SK-N-SH (cell line): ENCODE results near the gene AKR1D1. TPM values are rescaled to one million over a fixed set of nuclear protein-coding genes. Genes with fewer than 3 reads are reported as not detected.

Experiments used
- CTCF ChIA-PET: fragments of 300-600, 350-600 bp; formaldehyde crosslinking; extraction: SDS; loops from one replicate; lab custom pipeline; 2021; lab: Yijun Ruan, JAX
- POLR2A ChIA-PET: fragments of 350-600 bp; sonication (Branson Sonifier 250); formaldehyde crosslinking; extraction: SDS; loops from one replicate; lab custom pipeline; 2020; ENCODE audit warnings: antibody characterized with exemption, inconsistent platforms; lab: Yijun Ruan, JAX
- DNase-seq: peaks from one replicate; pipeline ENCODE4 v3.0.0; 2012
- H2AFZ ChIP-seq: fragments of 200-600 bp; sonication (generic); 2 replicates; pipeline ENCODE4 v1.8.1; 2016; ENCODE audit warnings: antibody characterized with exemption, mild to moderate bottlenecking, low read depth
- H3F3A ChIP-seq: fragments of 200-600 bp; sonication (generic); replicated peaks from 2 replicates; pipeline ENCODE3; 2016; ENCODE audit warnings: antibody characterized with exemption, mild to moderate bottlenecking; ENCODE audit not compliant: insufficient read depth
- H3K27ac ChIP-seq, 2 experiments: fragments of 200-500 bp in 1 of 2; fragments of 200-600 bp in 1 of 2; sonication (Bioruptor generic) in 1 of 2; sonication (generic), shearing (Covaris generic) in 1 of 2; 2 replicates each; pipeline versions ENCODE4 v1.5.1 to v1.6.1; 2014 to 2016; ENCODE audit warnings: low read depth in 2 of 2, inconsistent platforms in 1 of 2, low read length in 1 of 2, mild to moderate bottlenecking in 1 of 2, mixed read lengths in 1 of 2
- H3K27me3 ChIP-seq: fragments of 200-600 bp; sonication (generic), shearing (Covaris generic); 2 replicates; pipeline ENCODE4 v1.6.1; 2016; ENCODE audit warnings: mixed run types; ENCODE audit not compliant: insufficient read depth
- H3K36me3 ChIP-seq, 2 experiments: fragments of 200-500 bp in 1 of 2; fragments of 200-600 bp in 1 of 2; sonication (Bioruptor generic) in 1 of 2; sonication (generic) in 1 of 2; replicated peaks in 1 of 2; 2 replicates each; pipeline versions ENCODE3 to v1.5.1; 2014 to 2016; ENCODE audit warnings: low read length in 1 of 2, mild to moderate bottlenecking in 1 of 2; ENCODE audit not compliant: insufficient read depth in 2 of 2, control insufficient read depth in 1 of 2
- H3K4me1 ChIP-seq, 2 experiments: fragments of 200-500 bp in 1 of 2; fragments of 200-600 bp in 1 of 2; sonication (Bioruptor generic) in 1 of 2; sonication (generic), shearing (Covaris generic) in 1 of 2; 2 replicates each; pipeline versions ENCODE4 v1.5.1 to v1.6.1; 2014 to 2016; ENCODE audit warnings: low read depth in 1 of 2, low read length in 1 of 2, mixed run types in 1 of 2; ENCODE audit not compliant: insufficient read depth in 2 of 2, control insufficient read depth in 1 of 2
- H3K4me2 ChIP-seq: fragments of 200-600 bp; sonication (generic), shearing (Covaris generic); 2 replicates; pipeline ENCODE4 v1.6.1; 2017; ENCODE audit warnings: mixed run types
- H3K4me3 ChIP-seq, 2 experiments: fragments of 200-500 bp in 1 of 2; fragments of 200-600 bp in 1 of 2; sonication (Bioruptor generic) in 1 of 2; sonication (generic), shearing (Covaris generic) in 1 of 2; 2 replicates each; pipeline versions ENCODE4 v1.5.1 to v1.8.1; 2014 to 2016; ENCODE audit warnings: low read depth in 2 of 2, inconsistent platforms in 1 of 2, low read length in 1 of 2, mild to moderate bottlenecking in 1 of 2, mixed read lengths in 1 of 2, moderate library complexity in 1 of 2
- H3K79me2 ChIP-seq: fragments of 200-600 bp; sonication (generic); 2 replicates; pipeline ENCODE4 v1.8.1; 2017; ENCODE audit warnings: mild to moderate bottlenecking; ENCODE audit not compliant: insufficient read depth
- H3K9ac ChIP-seq: fragments of 200-600 bp; sonication (generic); 2 replicates; pipeline ENCODE4 v1.6.1; 2017; ENCODE audit warnings: mixed run types
- H3K9me2 ChIP-seq: fragments of 200-600 bp; sonication (generic); 2 replicates; pipeline ENCODE4 v1.6.1; 2017; ENCODE audit warnings: mixed run types
- H3K9me3 ChIP-seq: fragments of 200-600 bp; sonication (generic); 2 replicates; pipeline ENCODE4 v1.6.1; 2017; ENCODE audit warnings: mixed run types, mild to moderate bottlenecking, moderate library complexity
- H4K20me1 ChIP-seq: fragments of 200-600 bp; sonication (generic); 2 replicates; pipeline ENCODE4 v1.6.1; 2017; ENCODE audit warnings: mild to moderate bottlenecking, mixed run types; ENCODE audit not compliant: insufficient read depth
- CHD2 ChIP-seq: fragments of 150-350 bp; IDR thresholded peaks from 2 replicates; pipeline ENCODE4 v1.6.1; 2018; ENCODE audit warnings: low read length; ENCODE audit not compliant: partially characterized antibody
- FOXJ3 ChIP-seq: sonication (generic); formaldehyde crosslinking; IDR thresholded peaks from 2 replicates; pipeline ENCODE4 v1.5.1; 2020; ENCODE audit warnings: mild to moderate bottlenecking, missing genetic modification reagents
- FOXM1 ChIP-seq: IDR thresholded peaks from 2 replicates; pipeline ENCODE4 v1.4.0; 2012; ENCODE audit warnings: low read depth, mild to moderate bottlenecking
- GABPA ChIP-seq: IDR thresholded peaks from 2 replicates; pipeline ENCODE4 v1.4.0; 2012; ENCODE audit warnings: low read depth, mild to moderate bottlenecking
- GATA2 ChIP-seq: sonication (generic); formaldehyde crosslinking; IDR thresholded peaks from 2 replicates; pipeline ENCODE4 v1.5.0; 2020; ENCODE audit warnings: mild to moderate bottlenecking, missing genetic modification reagents
- JUND ChIP-seq: IDR thresholded peaks from 2 replicates; pipeline ENCODE4 v1.4.0; 2012
- MXI1 ChIP-seq: IDR thresholded peaks from 2 replicates; pipeline ENCODE4 v1.6.1; 2012; ENCODE audit warnings: mild to moderate bottlenecking, low read depth, low read length, improper control_type of control experiment
- NFIC ChIP-seq: IDR thresholded peaks from 2 replicates; pipeline ENCODE4 v1.4.0; 2012; ENCODE audit warnings: borderline replicate concordance
- POLR2AphosphoS5 ChIP-seq: IDR thresholded peaks from 2 replicates; pipeline ENCODE4 v1.6.1; 2012; ENCODE audit warnings: low read depth, low read length
- RAD21 ChIP-seq: IDR thresholded peaks from 2 replicates; pipeline ENCODE4 v1.6.1; 2012; ENCODE audit warnings: mild to moderate bottlenecking, low read length
- RFX5 ChIP-seq: IDR thresholded peaks from 2 replicates; pipeline ENCODE4 v1.6.1; 2012; ENCODE audit warnings: mild to moderate bottlenecking, improper control_type of control experiment, low read length
- RXRA ChIP-seq: IDR thresholded peaks from 2 replicates; pipeline ENCODE4 v1.4.0; 2012; ENCODE audit warnings: low read depth, mild to moderate bottlenecking, borderline replicate concordance
- SMC3 ChIP-seq: IDR thresholded peaks from 2 replicates; pipeline ENCODE4 v1.6.1; 2012; ENCODE audit warnings: low read depth, low read length, improper control_type of control experiment
- TEAD4 ChIP-seq: IDR thresholded peaks from 2 replicates; pipeline ENCODE4 v1.4.0; 2012; ENCODE audit warnings: mild to moderate bottlenecking, borderline replicate concordance; ENCODE audit not compliant: insufficient read depth
- WGBS: methylation state at CpG from one replicate; pipeline ENCODE4 v1.1.6; 2017; ENCODE audit warnings: low lambda C conversion rate; 5-methylcytosine and 5-hydroxymethylcytosine counted together
- polyA plus RNA-seq, 3 experiments: library from polyadenylated mRNA; depleted of rRNA; stranded (reverse); fragments of >200 nt; gene quantifications; 2 replicates each; pipeline ENCODE4 v1.2.3, GENCODE V29; 2012
- TF ChIP-seq, protein P1 (sequence below): IDR thresholded peaks from 2 replicates; pipeline ENCODE4; 2012
- TF ChIP-seq, protein P2 (sequence below): IDR thresholded peaks from 2 replicates; pipeline ENCODE4 v1.6.1; 2012; ENCODE audit warnings: mild to moderate bottlenecking, low read depth, low read length, moderate library complexity

Gene AKR1D1
- polyA plus RNA-seq, 1 of the 3 experiments (the other 2 are of a cell fraction), result not detected

- POLR2A ChIA-PET, result no interaction called here
- WGBS, result 15% methylated on average over 3 of the region's 3 CpGs
Observed at GRCh38 chr7:138083859-138084258, 7.6 kb downstream of the AKR1D1 start.

GRCh38 chr7:138086563-138087270 is 10.5 kb downstream of the AKR1D1 start:
- Histone ChIP-seq H3K79me2 (no peaks in the 10 kb centered on the region), H3K9me3 (no peaks in the 10 kb centered on the region), H3K4me2 (no peak overlapping the region), H3K36me3 (no peaks in the 10 kb centered on the region), H3K27me3 (no peaks in the 10 kb centered on the region), H2AFZ (no peak overlapping the region), H3F3A (no peaks in the 10 kb centered on the region), H3K4me3 (no peak overlapping the region), H3K27ac (no peak overlapping the region), H3K4me1 (no peaks in the 10 kb centered on the region), H3K9ac (no peak overlapping the region), H4K20me1 (no peaks in the 10 kb centered on the region), H3K9me2 (no peaks in the 10 kb centered on the region)
- no peak for DNase-seq
- POLR2A ChIA-PET, result no interaction called here
- TF ChIP-seq GABPA (no peak), RXRA (no peak), SMC3 (no peak), FOXM1 (no peak), MXI1 (no peak), GATA2 (CRISPR knock-in tag) (no peak), FOXJ3 (CRISPR knock-in tag) (no peak), CHD2 (no peak)
- TF ChIP-seq, protein P1, sequence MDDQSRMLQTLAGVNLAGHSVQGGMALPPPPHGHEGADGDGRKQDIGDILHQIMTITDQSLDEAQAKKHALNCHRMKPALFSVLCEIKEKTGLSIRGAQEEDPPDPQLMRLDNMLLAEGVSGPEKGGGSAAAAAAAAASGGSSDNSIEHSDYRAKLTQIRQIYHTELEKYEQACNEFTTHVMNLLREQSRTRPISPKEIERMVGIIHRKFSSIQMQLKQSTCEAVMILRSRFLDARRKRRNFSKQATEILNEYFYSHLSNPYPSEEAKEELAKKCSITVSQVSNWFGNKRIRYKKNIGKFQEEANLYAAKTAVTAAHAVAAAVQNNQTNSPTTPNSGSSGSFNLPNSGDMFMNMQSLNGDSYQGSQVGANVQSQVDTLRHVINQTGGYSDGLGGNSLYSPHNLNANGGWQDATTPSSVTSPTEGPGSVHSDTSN, result no peak
- CTCF ChIA-PET, result no interaction called here
- WGBS, result 46% methylated on average over 5 of the region's 5 CpGs

More at GRCh38 chr7:138083859-138084258, 7.6 kb downstream of the AKR1D1 start:
- Histone ChIP-seq H3K27me3 (no peaks in the 10 kb centered on the region), H3K27ac (no peak overlapping the region), H3K4me2 (no peak overlapping the region), H3K4me1 (no peaks in the 10 kb centered on the region), H3K79me2 (no peaks in the 10 kb centered on the region), H3K9ac (no peak overlapping the region), H3F3A (no peaks in the 10 kb centered on the region), H4K20me1 (no peaks in the 10 kb centered on the region), H3K9me2 (no peaks in the 10 kb centered on the region), H3K36me3 (no peaks in the 10 kb centered on the region), H3K4me3 (no peak overlapping the region), H2AFZ (no peak overlapping the region), H3K9me3 (no peaks in the 10 kb centered on the region; the same call in 1 of the 2 replicates)
- CTCF ChIA-PET, result interaction anchor here (1.0 kb wide), 1 partner anchor 76 kb away, joined by 3 read pairs; no protein-coding TSS in a partner anchor
- TF ChIP-seq JUND, result no peak
- no peak for TF ChIP-seq RAD21
- TF ChIP-seq CHD2, result no peak
- TF ChIP-seq GATA2 (CRISPR knock-in tag), result no peak
- no peak for TF ChIP-seq TEAD4
- no peak for TF ChIP-seq NFIC
- no peak for TF ChIP-seq RXRA
- TF ChIP-seq, protein P1, result no peak
- no peak for TF ChIP-seq MXI1
- TF ChIP-seq RFX5, result no peak
- TF ChIP-seq, protein P2, sequence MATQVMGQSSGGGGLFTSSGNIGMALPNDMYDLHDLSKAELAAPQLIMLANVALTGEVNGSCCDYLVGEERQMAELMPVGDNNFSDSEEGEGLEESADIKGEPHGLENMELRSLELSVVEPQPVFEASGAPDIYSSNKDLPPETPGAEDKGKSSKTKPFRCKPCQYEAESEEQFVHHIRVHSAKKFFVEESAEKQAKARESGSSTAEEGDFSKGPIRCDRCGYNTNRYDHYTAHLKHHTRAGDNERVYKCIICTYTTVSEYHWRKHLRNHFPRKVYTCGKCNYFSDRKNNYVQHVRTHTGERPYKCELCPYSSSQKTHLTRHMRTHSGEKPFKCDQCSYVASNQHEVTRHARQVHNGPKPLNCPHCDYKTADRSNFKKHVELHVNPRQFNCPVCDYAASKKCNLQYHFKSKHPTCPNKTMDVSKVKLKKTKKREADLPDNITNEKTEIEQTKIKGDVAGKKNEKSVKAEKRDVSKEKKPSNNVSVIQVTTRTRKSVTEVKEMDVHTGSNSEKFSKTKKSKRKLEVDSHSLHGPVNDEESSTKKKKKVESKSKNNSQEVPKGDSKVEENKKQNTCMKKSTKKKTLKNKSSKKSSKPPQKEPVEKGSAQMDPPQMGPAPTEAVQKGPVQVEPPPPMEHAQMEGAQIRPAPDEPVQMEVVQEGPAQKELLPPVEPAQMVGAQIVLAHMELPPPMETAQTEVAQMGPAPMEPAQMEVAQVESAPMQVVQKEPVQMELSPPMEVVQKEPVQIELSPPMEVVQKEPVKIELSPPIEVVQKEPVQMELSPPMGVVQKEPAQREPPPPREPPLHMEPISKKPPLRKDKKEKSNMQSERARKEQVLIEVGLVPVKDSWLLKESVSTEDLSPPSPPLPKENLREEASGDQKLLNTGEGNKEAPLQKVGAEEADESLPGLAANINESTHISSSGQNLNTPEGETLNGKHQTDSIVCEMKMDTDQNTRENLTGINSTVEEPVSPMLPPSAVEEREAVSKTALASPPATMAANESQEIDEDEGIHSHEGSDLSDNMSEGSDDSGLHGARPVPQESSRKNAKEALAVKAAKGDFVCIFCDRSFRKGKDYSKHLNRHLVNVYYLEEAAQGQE, result no peak
- TF ChIP-seq POLR2AphosphoS5, result no peak
- no peak for DNase-seq
